Activated CD8-positive, alpha-beta T cell treated with anti-CD3 and anti-CD28 coated beads for 36 hours (primary cell): Measurements from ENCODE around the gene RPS6KA2. TPM values are rescaled to one million over a fixed set of nuclear protein-coding genes. Genes with fewer than 3 reads are reported as not detected.
"Not testable (repeated sequence)": the region's sequence is repeated elsewhere in the genome, so short reads cannot be mapped to it uniquely, and the experiment has no call there.

ENCODE experiments used
- ATAC-seq: fragments of 200-7000 bp; cut with Tn5 transposase; one replicate; pipeline ENCODE4 v1.10.0; 2021; ENCODE audit warnings: mild to moderate bottlenecking, moderate library complexity
- CTCF ChIA-PET: fragments of 350-600 bp; sonication (Branson Sonifier 250); formaldehyde crosslinking; loops from one replicate; lab custom pipeline; 2021; ENCODE audit warnings: antibody characterized with exemption; lab: Charles Lee
- POLR2A ChIA-PET: fragments of 350-600 bp; sonication (Branson Sonifier 250); formaldehyde crosslinking; loops from one replicate; lab custom pipeline; 2021; ENCODE audit warnings: antibody characterized with exemption; lab: Charles Lee
- DNase-seq: peaks from one replicate; pipeline ENCODE4 v3.0.0-alpha.2; 2020
- H3K27ac Mint-ChIP-seq: one replicate; pipeline ENCODE4 v1.8.0; 2021; ENCODE audit warnings: mild to moderate bottlenecking, mixed read lengths
- H3K27me3 Mint-ChIP-seq: one replicate; pipeline ENCODE4 v1.8.0; 2021; ENCODE audit warnings: mixed read lengths
- H3K36me3 Mint-ChIP-seq: one replicate; pipeline ENCODE4 v1.8.0; 2021; ENCODE audit warnings: low read depth, mixed read lengths
- H3K4me1 Mint-ChIP-seq: one replicate; pipeline ENCODE4 v1.8.0; 2021; ENCODE audit warnings: low read depth, mixed read lengths
- H3K4me3 Mint-ChIP-seq: one replicate; pipeline ENCODE4 v1.8.0; 2021; ENCODE audit warnings: mild to moderate bottlenecking, moderate library complexity, mixed read lengths
- H3K9me3 Mint-ChIP-seq: one replicate; pipeline ENCODE4 v1.8.0; 2021; ENCODE audit warnings: mixed read lengths
- intact Hi-C: fragments of 100-400 bp; cut with micrococcal nuclease; formaldehyde crosslinking; loops from one replicate; pipeline ENCODE4 v1.10.0; 2022
- total RNA-seq, 2 experiments: library from RNA; stranded (reverse); gene quantifications; one replicate each; pipeline ENCODE4 v1.2.3, GENCODE V29; 2021
- TF ChIP-seq, protein P1 (sequence below): fragments of 200-600 bp; IDR thresholded peaks from one replicate; pipeline ENCODE4 v1.8.0; 2022; ENCODE audit warnings: antibody characterized with exemption, mild to moderate bottlenecking

The RPS6KA2 gene
- total RNA-seq, 2 experiments from 2014 or later = 5.8 TPM

DNA sequence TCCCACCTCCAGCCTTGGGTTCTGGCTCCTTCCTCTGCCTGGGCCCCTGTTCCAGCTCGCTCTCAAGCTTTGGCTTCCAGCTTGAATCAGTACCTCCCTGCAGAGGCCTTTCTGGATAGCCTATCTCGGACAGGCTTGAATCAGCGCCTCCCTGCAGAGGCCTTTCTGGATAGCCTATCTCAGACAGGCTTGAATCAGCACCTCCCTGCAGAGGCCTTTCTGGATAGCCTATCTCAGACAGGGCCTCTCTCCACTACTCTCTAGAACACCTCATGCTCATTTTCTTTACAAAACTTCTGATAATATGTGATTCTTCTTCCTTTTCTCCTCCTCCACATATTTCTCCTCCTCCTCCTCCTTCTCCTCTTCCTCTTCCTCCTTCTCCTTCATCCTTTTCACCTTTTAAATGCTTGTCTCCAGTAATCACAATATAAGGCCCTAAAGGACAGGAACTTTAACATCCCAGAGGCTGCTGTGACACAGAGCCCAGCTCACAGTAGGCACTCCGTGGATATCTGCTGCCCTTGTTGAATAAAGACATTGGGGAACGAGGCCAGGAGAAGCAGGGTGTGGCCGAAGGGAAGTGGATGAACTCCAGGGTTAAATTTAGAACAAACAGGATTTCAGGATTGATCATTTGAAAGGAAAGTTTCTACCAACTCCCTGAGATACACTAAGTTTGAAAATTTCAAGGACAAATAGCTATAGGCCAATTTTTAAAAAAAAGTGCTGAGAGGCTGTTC lies 9.3 kb upstream of the RPS6KA2 start:
- H3K4me3 Mint-ChIP-seq = no peak overlapping the region
- POLR2A ChIA-PET = no interaction called here
- H3K9me3 Mint-ChIP-seq = no peaks in the 10 kb centered on the region
- DNase-seq (no peak), ATAC-seq (no peak)
- intact Hi-C loops = no loop called here
- no peaks in the 10 kb centered on the region for H3K36me3 Mint-ChIP-seq
- H3K4me1 Mint-ChIP-seq = peaks cover 11% of the 10 kb centered on the region
- H3K27me3 Mint-ChIP-seq = peaks cover 22% of the 10 kb centered on the region
- no peak overlapping the region for H3K27ac Mint-ChIP-seq
- CTCF ChIA-PET = no interaction called here
- TF ChIP-seq, protein P1, sequence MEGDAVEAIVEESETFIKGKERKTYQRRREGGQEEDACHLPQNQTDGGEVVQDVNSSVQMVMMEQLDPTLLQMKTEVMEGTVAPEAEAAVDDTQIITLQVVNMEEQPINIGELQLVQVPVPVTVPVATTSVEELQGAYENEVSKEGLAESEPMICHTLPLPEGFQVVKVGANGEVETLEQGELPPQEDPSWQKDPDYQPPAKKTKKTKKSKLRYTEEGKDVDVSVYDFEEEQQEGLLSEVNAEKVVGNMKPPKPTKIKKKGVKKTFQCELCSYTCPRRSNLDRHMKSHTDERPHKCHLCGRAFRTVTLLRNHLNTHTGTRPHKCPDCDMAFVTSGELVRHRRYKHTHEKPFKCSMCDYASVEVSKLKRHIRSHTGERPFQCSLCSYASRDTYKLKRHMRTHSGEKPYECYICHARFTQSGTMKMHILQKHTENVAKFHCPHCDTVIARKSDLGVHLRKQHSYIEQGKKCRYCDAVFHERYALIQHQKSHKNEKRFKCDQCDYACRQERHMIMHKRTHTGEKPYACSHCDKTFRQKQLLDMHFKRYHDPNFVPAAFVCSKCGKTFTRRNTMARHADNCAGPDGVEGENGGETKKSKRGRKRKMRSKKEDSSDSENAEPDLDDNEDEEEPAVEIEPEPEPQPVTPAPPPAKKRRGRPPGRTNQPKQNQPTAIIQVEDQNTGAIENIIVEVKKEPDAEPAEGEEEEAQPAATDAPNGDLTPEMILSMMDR = no peak

DNA sequence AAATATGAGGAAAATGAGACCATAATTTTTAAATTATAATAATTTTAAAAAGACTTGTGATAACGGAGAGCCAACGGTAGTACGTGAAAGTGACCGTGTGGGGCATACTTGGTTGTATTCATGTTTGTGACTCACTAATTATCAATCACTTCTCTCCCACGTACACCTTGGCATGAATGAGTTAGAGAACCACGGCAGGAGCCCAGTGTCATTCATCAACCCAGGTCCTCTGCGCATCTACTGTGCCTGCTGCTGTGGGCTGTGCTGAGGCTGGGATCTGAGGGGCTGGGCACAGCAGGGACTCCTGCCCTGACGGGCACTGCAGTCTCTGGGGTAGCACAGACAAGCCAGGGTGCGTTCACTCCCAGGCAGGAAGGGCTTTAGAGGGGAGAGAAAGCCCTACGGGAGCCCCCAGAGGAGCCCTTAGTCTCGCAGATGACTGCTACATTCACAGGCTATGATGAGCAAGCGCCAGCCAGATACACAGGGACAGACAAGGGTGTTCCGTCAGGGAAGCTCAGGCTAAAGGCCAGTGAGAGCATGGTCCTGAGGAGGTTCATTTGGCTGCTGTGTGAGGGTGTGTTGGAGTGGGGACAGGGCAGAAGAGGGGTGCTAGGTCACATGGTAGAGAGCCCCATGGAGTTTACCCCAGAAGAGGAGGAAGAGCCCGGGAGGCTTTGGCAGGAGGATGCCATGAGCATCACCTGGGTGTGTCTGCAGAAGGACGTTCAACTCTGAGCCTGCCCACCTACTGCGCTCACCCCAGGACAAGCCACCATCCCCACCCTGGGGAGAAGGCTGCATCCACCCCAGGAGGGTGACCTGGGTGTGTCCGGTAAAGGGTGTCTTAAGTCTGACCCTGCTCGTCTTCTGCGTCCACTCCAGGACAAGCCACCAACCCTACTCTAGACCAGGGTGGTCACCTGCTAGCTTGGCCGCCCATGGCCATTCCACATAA lies 8.2 kb upstream of the RPS6KA2 start:
- H3K4me3 Mint-ChIP-seq = no peak overlapping the region
- no peaks in the 10 kb centered on the region for H3K9me3 Mint-ChIP-seq
- CTCF ChIA-PET = no interaction called here
- H3K36me3 Mint-ChIP-seq = no peaks in the 10 kb centered on the region
- peaks cover 15% of the 10 kb centered on the region for H3K27me3 Mint-ChIP-seq
- ATAC-seq = no peak
- H3K27ac Mint-ChIP-seq = no peak overlapping the region
- POLR2A ChIA-PET = no interaction called here
- DNase-seq = no peak
- TF ChIP-seq, protein P1 = no peak
- intact Hi-C loops = no loop called here
- H3K4me1 Mint-ChIP-seq = peaks cover 7% of the 10 kb centered on the region

DNA sequence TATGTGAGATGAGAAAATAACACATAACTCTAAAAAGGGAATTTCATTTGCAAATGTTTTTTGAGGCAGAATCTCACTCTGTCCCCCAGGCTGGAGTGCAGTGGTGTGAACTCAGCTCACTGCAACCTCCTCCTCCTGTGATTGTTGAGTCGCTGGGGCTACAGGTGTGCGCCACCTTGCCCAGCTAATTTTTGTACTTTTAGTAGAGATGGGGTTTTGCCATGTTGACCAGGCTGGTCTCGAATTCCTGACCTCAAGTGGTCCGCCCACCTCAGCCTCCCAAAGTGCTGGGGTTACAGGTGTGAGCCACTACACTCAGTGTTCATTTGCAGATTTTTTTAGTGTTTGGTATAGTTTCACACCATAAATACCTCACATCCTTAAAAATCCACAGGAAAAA lies 7.5 kb upstream of the RPS6KA2 start:
- H3K36me3 Mint-ChIP-seq, POLR2A ChIA-PET, ATAC-seq, CTCF ChIA-PET, DNase-seq, H3K4me3 Mint-ChIP-seq, H3K4me1 Mint-ChIP-seq, H3K27ac Mint-ChIP-seq, H3K9me3 Mint-ChIP-seq, intact Hi-C loops: not testable (repeated sequence)
- H3K27me3 Mint-ChIP-seq = peaks cover 17% of the 10 kb centered on the region

DNA sequence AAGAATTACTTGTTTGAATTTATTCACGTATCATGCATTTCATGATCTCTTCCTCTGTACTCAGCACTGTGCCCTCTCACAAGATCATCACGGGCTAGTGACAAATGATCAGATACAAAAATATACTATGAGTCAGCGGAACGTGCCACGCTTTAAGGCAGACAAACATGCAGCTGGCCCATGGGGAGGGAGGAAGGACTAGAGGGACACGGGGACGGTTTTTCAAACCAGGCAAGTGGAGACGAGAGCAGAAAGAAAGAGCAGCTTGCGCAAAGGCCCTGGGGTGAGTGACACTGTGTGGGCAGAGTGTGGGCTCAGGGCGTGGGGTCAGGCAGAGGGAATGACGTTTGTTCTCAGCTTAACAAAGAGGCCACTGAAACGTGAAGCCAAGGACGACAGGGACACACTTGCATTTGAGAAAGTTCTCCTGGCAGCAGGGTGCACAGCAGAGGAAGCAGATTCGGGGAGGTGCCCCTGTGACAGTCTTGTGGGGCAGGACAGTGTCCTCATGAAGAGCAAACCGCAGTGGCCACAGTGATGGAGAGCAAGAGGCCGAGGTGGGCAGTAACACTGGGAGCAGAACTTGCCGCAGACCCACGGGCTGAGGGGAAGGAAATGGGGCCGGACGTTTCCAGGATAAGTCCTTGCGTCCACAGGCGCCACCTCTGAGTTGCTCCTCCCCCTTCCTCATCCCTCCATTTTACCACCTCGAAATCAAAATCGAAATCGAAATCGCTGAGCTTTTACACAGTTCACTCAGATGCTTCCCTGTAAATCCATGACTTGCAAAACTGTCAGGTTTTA lies 6.9 kb upstream of the RPS6KA2 start:
- Mint-ChIP-seq H3K9me3 (no peaks in the 10 kb centered on the region), H3K36me3 (no peaks in the 10 kb centered on the region), H3K4me3 (no peak overlapping the region), H3K4me1 (no peaks in the 10 kb centered on the region), H3K27me3 (peaks cover 18% of the 10 kb centered on the region), H3K27ac (no peak overlapping the region)
- TF ChIP-seq, protein P1 = no peak
- intact Hi-C loops = no loop called here
- no peak for DNase-seq
- ChIA-PET POLR2A (no interaction called here), CTCF (no interaction called here)
- no peak for ATAC-seq

DNA sequence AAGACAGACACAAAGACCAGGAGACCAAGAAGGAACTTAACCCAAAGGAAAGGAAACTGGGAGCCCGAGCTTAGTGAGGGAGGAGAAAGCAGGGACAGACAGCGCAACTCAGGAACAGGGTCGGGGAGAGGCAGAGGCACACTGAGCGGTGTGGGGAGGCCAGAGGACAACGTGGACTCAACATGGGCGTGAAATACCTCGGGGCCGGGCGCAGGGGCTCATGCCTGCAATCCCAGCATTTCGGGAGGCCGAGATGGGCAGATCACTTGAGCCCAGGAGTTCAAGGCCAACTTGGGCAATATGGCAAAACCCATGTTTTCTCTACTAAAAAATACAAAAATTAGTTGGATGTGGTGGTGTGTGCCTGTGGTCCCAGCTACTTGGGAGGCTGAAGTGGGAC lies 5.7 kb upstream of the RPS6KA2 start:
- Mint-ChIP-seq H3K27ac (no peak overlapping the region), H3K4me1 (peaks cover 7% of the 10 kb centered on the region), H3K4me3 (no peak overlapping the region), H3K9me3 (no peaks in the 10 kb centered on the region), H3K27me3 (peaks cover 22% of the 10 kb centered on the region), H3K36me3 (no peaks in the 10 kb centered on the region)
- no peak for DNase-seq
- intact Hi-C loops = no loop called here
- ChIA-PET POLR2A (interaction anchor here (1.1 kb wide), 1 partner anchor 13 kb away, joined by 3 read pairs; no protein-coding TSS in a partner anchor), CTCF (no interaction called here)
- no peak for ATAC-seq
- TF ChIP-seq, protein P1 = no peak
